ENCODE data around the gene MAPK12. TPM values are rescaled to one million over a fixed set of nuclear protein-coding genes. Genes with fewer than 3 reads are reported as not detected.

MAPK12 gene
- total and polyA plus RNA-seq, 2 of the 8 experiments (the other 6 are each of a cell fraction or from before 2014, with no cell fraction given), result 17.3 to 20.3 TPM

GRCh38 chr22:50220603-50221409 lies 40.7 kb downstream of the MAPK12 start:
- peaks cover 0 to 11% (median 2%) of the 10 kb centered on the region in 4 experiments; a peak in 3 of 7 replicates for H3K4me1 ChIP-seq (replicated peaks in 1 of 4; ENCODE audit: control insufficient read depth in 3 of 4, insufficient read depth in 4 of 4, low read length in 3 of 4)
- no peak overlapping the region for H3K4ac ChIP-seq (replicated peaks; ENCODE audit: insufficient read length, low read depth, low read length)
- H3K56ac ChIP-seq (replicated peaks; ENCODE audit: insufficient read length, low read depth, low read length), result no peak overlapping the region
- no peak overlapping the region; the same call in 1 of the 2 replicates for H4K8ac ChIP-seq (ENCODE audit: extremely low read depth, insufficient read depth, low read length)
- TF ChIP-seq TCF12 (IDR thresholded peaks at IDR 0.05; ENCODE audit: low read depth, low read length) (no peak), EGR1 (IDR thresholded peaks at IDR 0.05; ENCODE audit: borderline replicate concordance, low read depth, low read length) (peak; percentile 37; the same call in 1 of the 2 replicates)
- H3K23me2 ChIP-seq (ENCODE audit: low read depth, low read length), result no peaks in the 10 kb centered on the region
- no peak overlapping the region for H3K23ac ChIP-seq (ENCODE audit: insufficient read length)
- no peak overlapping the region for H3K27ac ChIP-seq (ENCODE audit: low read depth, low read length)
- H4K20me1 ChIP-seq (replicated peaks in 1 of 2; ENCODE audit: control insufficient read depth in 1 of 2, insufficient read depth in 2 of 2, low read length in 2 of 2), result peaks cover 7 to 30% of the 10 kb centered on the region in 2 experiments
- ChIA-PET POLR2A (ENCODE audit: partially characterized antibody) (interaction anchor here (0.8 to 1.0 kb wide), 2 partner anchors 9 to 225 kb away, joined by 3 to 4 read pairs; no protein-coding TSS in a partner anchor), CTCF (ENCODE audit: partially characterized antibody) (interaction anchor here (0.8 to 9.2 kb wide), 8 partner anchors 10 to 72 kb away, joined by 3 to 77 read pairs (median 4); no protein-coding TSS in a partner anchor)
- FAIRE-seq (no peak), DNase-seq (ENCODE audit: low read depth in 1 of 2, low spot score in 2 of 2) (no peak)
- peaks cover 7 to 41% (median 29%) of the 10 kb centered on the region in 4 experiments for H3K36me3 ChIP-seq (ENCODE audit: control insufficient read depth in 2 of 4, insufficient read depth in 4 of 4, low read length in 3 of 4)
- no peak overlapping the region for H2BK20ac ChIP-seq (ENCODE audit: low read length)
- H3K9ac ChIP-seq (replicated peaks in 1 of 4; ENCODE audit: extremely low read depth in 1 of 4, low read depth in 3 of 4, low read length in 3 of 4), result no peak overlapping the region
- no peak overlapping the region for H3K4me3 ChIP-seq (ENCODE audit: extremely low read depth in 1 of 4, insufficient read depth in 2 of 4, low read depth in 3 of 4, low read length in 4 of 4)
- H4K5ac ChIP-seq (ENCODE audit: insufficient read length, low read depth, low read length), result no peak overlapping the region
- H3K14ac ChIP-seq (ENCODE audit: insufficient read length), result no peak overlapping the region
- no peak overlapping the region for H2BK12ac ChIP-seq (ENCODE audit: low read depth, low read length)
- 94% methylated on average over 40 of the region's 45 CpGs; no CpG with 5 or more reads in 1 of the 2 experiments for WGBS, 2 experiments (ENCODE audit: extremely low coverage in 1 of 2, insufficient coverage in 1 of 2, insufficient read length in 1 of 2, insufficient replicate concordance in 2 of 2, low coverage in 1 of 2, low lambda C conversion rate in 2 of 2, missing lambda C conversion rate in 1 of 2)
- H3K79me2 ChIP-seq (ENCODE audit: control insufficient read depth in 1 of 2, insufficient read depth in 2 of 2, low read length in 2 of 2), result no peaks in the 10 kb centered on the region
- H4K91ac ChIP-seq (replicated peaks; ENCODE audit: insufficient read length, low read length), result no peak overlapping the region
- no peak overlapping the region for H2BK120ac ChIP-seq (replicated peaks; ENCODE audit: low read depth, low read length)
- H2BK5ac ChIP-seq (ENCODE audit: low read depth, low read length), result no peak overlapping the region
- no peaks in the 10 kb centered on the region; a peak in 1 of 4 replicates for H3K9me3 ChIP-seq (ENCODE audit: insufficient read depth in 2 of 2, low read depth in 1 of 2, low read length in 1 of 2)
- H3K4me2 ChIP-seq (ENCODE audit: insufficient read depth in 1 of 2, low read depth in 2 of 2, low read length in 2 of 2), result no peak overlapping the region
- no peak overlapping the region for H3K18ac ChIP-seq (ENCODE audit: extremely low read depth, low read length)
- H3K27me3 ChIP-seq (replicated peaks in 1 of 4; ENCODE audit: control insufficient read depth in 3 of 4, extremely low read depth in 1 of 4, insufficient read depth in 3 of 4, low read length in 3 of 4), result no peaks in the 10 kb centered on the region
- peaks cover 2% of the 10 kb centered on the region; the same call in 1 of the 2 replicates for H3K79me1 ChIP-seq (ENCODE audit: low read depth, low read length)
- no peak overlapping the region for H2AFZ ChIP-seq (ENCODE audit: low read length)
- no peak overlapping the region for H2BK15ac ChIP-seq (ENCODE audit: low read length)
- no peak overlapping the region for H2AK5ac ChIP-seq (ENCODE audit: low read depth, low read length)

Measured in H1 (cell line).